ENCODE results near the gene CRY2. TPM values are rescaled to one million over a fixed set of nuclear protein-coding genes. Genes with fewer than 3 reads are reported as not detected.

Gene CRY2
- total and polyA plus RNA-seq, 10 of the 15 experiments (the other 5 are each of a cell fraction or from before 2014, with no cell fraction given) = 1.2 to 14.7 (median 8.1) TPM

DNA sequence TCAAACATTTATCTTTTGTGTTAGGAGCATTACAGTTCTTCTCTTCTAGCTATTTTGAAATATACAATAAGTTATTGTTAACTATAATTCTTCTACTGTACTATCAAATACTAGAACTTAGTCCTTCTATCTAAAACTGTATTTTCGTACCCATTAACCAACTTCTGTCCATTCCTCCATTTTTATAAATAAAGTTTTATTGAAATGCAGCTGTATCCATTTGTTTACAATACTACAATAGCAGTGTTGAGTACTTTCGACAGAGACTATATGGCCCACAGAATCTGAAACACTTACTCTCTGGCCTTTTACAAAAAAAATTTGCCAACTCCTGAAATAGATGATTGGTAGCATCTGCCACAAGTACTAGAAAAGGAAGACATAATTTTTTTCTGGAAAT, 47.0 kb upstream of the CRY2 start:
- no peaks in the 10 kb centered on the region for H3K4me1 ChIP-seq (ENCODE audit: control insufficient read depth, insufficient read depth, low read length)
- ChIA-PET CTCF (interaction anchor here (0.9 to 1.1 kb wide), 2 partner anchors 28 to 53 kb away, joined by 3 to 6 read pairs; no protein-coding TSS in a partner anchor), POLR2A (no interaction called here), RAD21 (ENCODE audit: unreplicated experiment) (no interaction called here), SMC1A (ENCODE audit: uncharacterized antibody, unreplicated experiment) (interaction anchor here (1.4 kb wide), 1 partner anchor 28 kb away, joined by 7 read pairs; no protein-coding TSS in a partner anchor)
- no peak overlapping the region for H3K4me3 ChIP-seq
- no peak overlapping the region for H3K9ac ChIP-seq (ENCODE audit: control insufficient read depth, insufficient read depth, low read length)
- in situ Hi-C loops (cut with MboI) (no loop called here), intact Hi-C loops (cut with micrococcal nuclease; ENCODE audit: unreplicated experiment) (no loop called here)
- H3K79me2 ChIP-seq (ENCODE audit: control insufficient read depth, insufficient read depth, low read length) = peaks cover under 1% of the 10 kb centered on the region; the same call in 1 of the 2 replicates
- H3K27me3 ChIP-seq (replicated peaks in 1 of 2; ENCODE audit: control insufficient read depth in 2 of 2, insufficient read depth in 2 of 2, low read length in 1 of 2) = no peaks in the 10 kb centered on the region
- FAIRE-seq (no peak), ATAC-seq (no peak), DNase-seq (ENCODE audit: low read depth, low spot score) (no peak)
- no peak for TF ChIP-seq SUPT20H (IDR thresholded peaks at IDR 0.05; ENCODE audit: borderline replicate concordance, control insufficient read depth, low read depth, low read length)
- TF ChIP-seq, protein P1, sequence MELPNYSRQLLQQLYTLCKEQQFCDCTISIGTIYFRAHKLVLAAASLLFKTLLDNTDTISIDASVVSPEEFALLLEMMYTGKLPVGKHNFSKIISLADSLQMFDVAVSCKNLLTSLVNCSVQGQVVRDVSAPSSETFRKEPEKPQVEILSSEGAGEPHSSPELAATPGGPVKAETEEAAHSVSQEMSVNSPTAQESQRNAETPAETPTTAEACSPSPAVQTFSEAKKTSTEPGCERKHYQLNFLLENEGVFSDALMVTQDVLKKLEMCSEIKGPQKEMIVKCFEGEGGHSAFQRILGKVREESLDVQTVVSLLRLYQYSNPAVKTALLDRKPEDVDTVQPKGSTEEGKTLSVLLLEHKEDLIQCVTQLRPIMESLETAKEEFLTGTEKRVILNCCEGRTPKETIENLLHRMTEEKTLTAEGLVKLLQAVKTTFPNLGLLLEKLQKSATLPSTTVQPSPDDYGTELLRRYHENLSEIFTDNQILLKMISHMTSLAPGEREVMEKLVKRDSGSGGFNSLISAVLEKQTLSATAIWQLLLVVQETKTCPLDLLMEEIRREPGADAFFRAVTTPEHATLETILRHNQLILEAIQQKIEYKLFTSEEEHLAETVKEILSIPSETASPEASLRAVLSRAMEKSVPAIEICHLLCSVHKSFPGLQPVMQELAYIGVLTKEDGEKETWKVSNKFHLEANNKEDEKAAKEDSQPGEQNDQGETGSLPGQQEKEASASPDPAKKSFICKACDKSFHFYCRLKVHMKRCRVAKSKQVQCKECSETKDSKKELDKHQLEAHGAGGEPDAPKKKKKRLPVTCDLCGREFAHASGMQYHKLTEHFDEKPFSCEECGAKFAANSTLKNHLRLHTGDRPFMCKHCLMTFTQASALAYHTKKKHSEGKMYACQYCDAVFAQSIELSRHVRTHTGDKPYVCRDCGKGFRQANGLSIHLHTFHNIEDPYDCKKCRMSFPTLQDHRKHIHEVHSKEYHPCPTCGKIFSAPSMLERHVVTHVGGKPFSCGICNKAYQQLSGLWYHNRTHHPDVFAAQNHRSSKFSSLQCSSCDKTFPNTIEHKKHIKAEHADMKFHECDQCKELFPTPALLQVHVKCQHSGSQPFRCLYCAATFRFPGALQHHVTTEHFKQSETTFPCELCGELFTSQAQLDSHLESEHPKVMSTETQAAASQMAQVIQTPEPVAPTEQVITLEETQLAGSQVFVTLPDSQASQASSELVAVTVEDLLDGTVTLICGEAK (IDR thresholded peaks at IDR 0.05; ENCODE audit: borderline replicate concordance) = peak; percentile 68
- BruUV-seq (replicated peaks) = no TSS peak
- no peak overlapping the region for H3K27ac ChIP-seq (ENCODE audit: control insufficient read depth, insufficient read depth)
- H2AFZ ChIP-seq (ENCODE audit: control insufficient read depth, low read depth, low read length) = no peak overlapping the region
- H3K4me2 ChIP-seq (ENCODE audit: control insufficient read depth, insufficient read depth) = no peak overlapping the region
- no peaks in the 10 kb centered on the region for H4K20me1 ChIP-seq (ENCODE audit: control insufficient read depth, insufficient read depth)
- 43% methylated on average over 2 of the region's 2 CpGs for WGBS (ENCODE audit: insufficient coverage, insufficient replicate concordance, low lambda C conversion rate, missing lambda C conversion rate)
- H3K9me3 ChIP-seq (replicated peaks; ENCODE audit: control insufficient read depth, insufficient read depth, low read length) = no peaks in the 10 kb centered on the region; the same call in 2 of the 3 replicates
- no peaks in the 10 kb centered on the region for H3K36me3 ChIP-seq (ENCODE audit: control insufficient read depth in 2 of 2, insufficient read depth in 2 of 2, low read length in 1 of 2)

Measured in GM12878 (cell line).